Endothelial cell of umbilical vein (primary cell): ENCODE results near the gene RAP1GAP2.

ENCODE experiments used
- EZH2 ChIP-seq: IDR thresholded peaks from 2 replicates; pipeline ENCODE4 v1.6.1; 2012; ENCODE audit warnings: borderline replicate concordance, low read depth, mild to moderate bottlenecking, moderate library complexity, low read length, inconsistent platforms; ENCODE audit not compliant: severe bottlenecking
- FOS ChIP-seq: IDR thresholded peaks from 2 replicates; pipeline ENCODE4 v1.6.1; 2011; ENCODE audit warnings: mild to moderate bottlenecking, low read length, moderate library complexity, borderline replicate concordance; ENCODE audit not compliant: insufficient read depth
- MYC ChIP-seq: IDR thresholded peaks from one replicate; pipeline ENCODE4 v1.6.1; 2011; ENCODE audit warnings: mild to moderate bottlenecking, low read depth, low read length
- POLR2A ChIP-seq: IDR thresholded peaks from 2 replicates; pipeline ENCODE4 v1.6.1; 2012; ENCODE audit warnings: low read depth, mild to moderate bottlenecking, control low read depth, low read length
- POLR2AphosphoS5 ChIP-seq: IDR thresholded peaks from 2 replicates; pipeline ENCODE4 v1.6.1; 2012; ENCODE audit warnings: low read depth, mild to moderate bottlenecking, control low read depth, low read length, moderate library complexity; ENCODE audit not compliant: insufficient read depth
- TF ChIP-seq, protein P1 (sequence below): IDR thresholded peaks from 2 replicates; pipeline ENCODE4 v1.6.1; 2011; ENCODE audit not compliant: insufficient read depth, insufficient read length
- TF ChIP-seq, protein P2 (sequence below), 2 donors: IDR thresholded peaks; 1 replicate in 1 of 2; 2 replicates in 1 of 2; pipeline ENCODE4 v1.5.1; 2011; ENCODE audit warnings: low read length in 2 of 2, mild to moderate bottlenecking in 2 of 2, moderate library complexity in 2 of 2, control low read depth in 1 of 2, inconsistent platforms in 1 of 2, low read depth in 1 of 2; ENCODE audit not compliant: insufficient read depth in 1 of 2; ENCODE audit errors: extremely low read depth in 1 of 2

DNA sequence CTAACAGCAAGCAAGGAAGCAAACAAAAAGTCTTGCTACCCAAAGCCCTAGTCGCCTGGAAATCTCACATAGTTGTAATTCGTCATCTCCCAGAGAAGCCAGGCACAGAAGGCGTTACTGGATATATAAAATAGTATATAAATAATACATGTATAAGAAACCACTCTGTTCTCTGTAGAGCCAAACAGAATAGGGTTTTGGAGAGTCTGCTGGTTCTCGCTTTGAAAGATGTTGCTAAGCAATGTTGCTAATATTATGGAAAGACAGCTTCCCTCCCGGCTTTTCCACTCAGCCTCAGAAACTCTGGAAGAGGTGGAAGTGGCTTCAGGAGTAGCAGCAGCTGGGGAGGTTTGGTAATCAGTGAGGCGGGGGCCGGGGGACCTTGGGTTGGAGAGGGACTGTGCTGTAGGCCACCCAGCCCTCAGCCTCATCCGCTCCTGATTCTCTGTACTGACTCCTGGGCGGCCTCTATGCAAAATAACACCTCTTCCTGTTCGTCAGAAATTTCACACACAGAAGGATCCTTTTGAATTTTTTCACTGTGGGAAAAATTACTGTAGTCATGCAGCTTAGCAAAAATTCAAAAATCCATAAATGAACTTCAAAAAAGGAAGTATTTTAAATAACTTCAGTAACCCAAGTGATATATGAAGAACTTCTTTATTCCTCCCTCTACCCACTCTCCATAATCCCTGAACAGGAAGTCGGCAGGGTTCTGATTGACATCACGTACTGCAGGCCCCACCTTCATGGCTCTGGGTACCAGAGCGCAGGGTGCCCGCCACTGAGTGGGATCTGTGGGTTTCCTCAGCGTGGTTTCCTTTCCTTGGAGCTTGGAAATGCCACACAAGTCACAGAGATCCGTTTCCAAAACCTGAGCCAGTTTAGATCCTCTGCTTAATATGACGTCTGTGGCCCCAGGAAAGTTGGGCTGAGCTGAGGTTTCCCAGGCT, 51.4 kb downstream of the RAP1GAP2 start:
- TF ChIP-seq, protein P1, sequence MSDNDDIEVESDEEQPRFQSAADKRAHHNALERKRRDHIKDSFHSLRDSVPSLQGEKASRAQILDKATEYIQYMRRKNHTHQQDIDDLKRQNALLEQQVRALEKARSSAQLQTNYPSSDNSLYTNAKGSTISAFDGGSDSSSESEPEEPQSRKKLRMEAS: no peak
- TF ChIP-seq POLR2AphosphoS5: no peak
- TF ChIP-seq, protein P2, sequence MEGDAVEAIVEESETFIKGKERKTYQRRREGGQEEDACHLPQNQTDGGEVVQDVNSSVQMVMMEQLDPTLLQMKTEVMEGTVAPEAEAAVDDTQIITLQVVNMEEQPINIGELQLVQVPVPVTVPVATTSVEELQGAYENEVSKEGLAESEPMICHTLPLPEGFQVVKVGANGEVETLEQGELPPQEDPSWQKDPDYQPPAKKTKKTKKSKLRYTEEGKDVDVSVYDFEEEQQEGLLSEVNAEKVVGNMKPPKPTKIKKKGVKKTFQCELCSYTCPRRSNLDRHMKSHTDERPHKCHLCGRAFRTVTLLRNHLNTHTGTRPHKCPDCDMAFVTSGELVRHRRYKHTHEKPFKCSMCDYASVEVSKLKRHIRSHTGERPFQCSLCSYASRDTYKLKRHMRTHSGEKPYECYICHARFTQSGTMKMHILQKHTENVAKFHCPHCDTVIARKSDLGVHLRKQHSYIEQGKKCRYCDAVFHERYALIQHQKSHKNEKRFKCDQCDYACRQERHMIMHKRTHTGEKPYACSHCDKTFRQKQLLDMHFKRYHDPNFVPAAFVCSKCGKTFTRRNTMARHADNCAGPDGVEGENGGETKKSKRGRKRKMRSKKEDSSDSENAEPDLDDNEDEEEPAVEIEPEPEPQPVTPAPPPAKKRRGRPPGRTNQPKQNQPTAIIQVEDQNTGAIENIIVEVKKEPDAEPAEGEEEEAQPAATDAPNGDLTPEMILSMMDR (IDR thresholded peaks at IDR 0.05; ENCODE audit: extremely low read depth in 1 of 2, insufficient read depth in 1 of 2, low read depth in 1 of 2, low read length in 2 of 2): no peak
- no peak for TF ChIP-seq POLR2A
- no peak for TF ChIP-seq MYC
- TF ChIP-seq EZH2: no peak
- TF ChIP-seq FOS: no peak
